ENCODE results near the gene ENSA. TPM values are rescaled to one million over a fixed set of nuclear protein-coding genes. Genes with fewer than 3 reads are reported as not detected.
"Not testable (repeated sequence)": the region's sequence is repeated elsewhere in the genome, so short reads cannot be mapped to it uniquely, and the experiment has no call there.

ENSA gene
- total RNA-seq, 1 experiment from 2014 or later = 178 TPM

- Histone ChIP-seq H3K27me3 (replicated peaks; ENCODE audit: control insufficient read depth, insufficient read depth, low read length) (no peaks in the 10 kb centered on the region), H3K4me1 (peaks cover 43% of the 10 kb centered on the region), H3K36me3 (ENCODE audit: control insufficient read depth, insufficient read depth, low read length) (peaks cover 3% of the 10 kb centered on the region), H3K4me3 (ENCODE audit: low read depth, low read length) (no peak overlapping the region), H3K9me3 (no peaks in the 10 kb centered on the region)
- H3K27ac Mint-ChIP-seq (ENCODE audit: unreplicated experiment) = peak overlapping the region; percentile 98
- no peak for DNase-seq
- BruUV-seq (replicated peaks) = no TSS peak
- H3K36me3 Mint-ChIP-seq (ENCODE audit: insufficient read depth, unreplicated experiment) = peaks cover 96% of the 10 kb centered on the region
- TF ChIP-seq CTCF (IDR thresholded peaks at IDR 0.05; ENCODE audit: insufficient read depth in 1 of 2, low read depth in 1 of 2, low read length in 1 of 2, severe bottlenecking in 1 of 2, unreplicated experiment in 1 of 2) = no peak
- H3K4me3 Mint-ChIP-seq (ENCODE audit: unreplicated experiment) = peak overlapping the region; percentile 100
- H3K9me3 Mint-ChIP-seq (ENCODE audit: unreplicated experiment) = no peaks in the 10 kb centered on the region
- intact Hi-C loops (cut with micrococcal nuclease; ENCODE audit: unreplicated experiment) = no loop called here
- H3K4me1 Mint-ChIP-seq (ENCODE audit: low read depth, unreplicated experiment) = peaks cover 31% of the 10 kb centered on the region
- H3K27me3 Mint-ChIP-seq (ENCODE audit: insufficient read depth, unreplicated experiment) = no peaks in the 10 kb centered on the region
- ChIA-PET POLR2A (interaction anchor here (6.2 kb wide), 1 partner anchor 12 kb away, joined by 152 read pairs; no protein-coding TSS in a partner anchor), CTCF (interaction anchor here (1.1 kb wide), 1 partner anchor 14 kb away, joined by 3 read pairs; no protein-coding TSS in a partner anchor)
These were observed 54.3 kb downstream of the ENSA start for GRCh38 chr1:150575072-150575489.

- Histone ChIP-seq H3K9me3 (no peaks in the 10 kb centered on the region), H3K4me3 (ENCODE audit: low read depth, low read length) (no peak overlapping the region), H3K4me1 (peaks cover 46% of the 10 kb centered on the region), H3K36me3 (ENCODE audit: control insufficient read depth, insufficient read depth, low read length) (peaks cover 3% of the 10 kb centered on the region), H3K27me3 (replicated peaks; ENCODE audit: control insufficient read depth, insufficient read depth, low read length) (no peaks in the 10 kb centered on the region)
- Mint-ChIP-seq H3K4me3 (ENCODE audit: unreplicated experiment) (peak overlapping the region; percentile 100), H3K36me3 (ENCODE audit: insufficient read depth, unreplicated experiment) (peaks cover 100% of the 10 kb centered on the region), H3K4me1 (ENCODE audit: low read depth, unreplicated experiment) (peaks cover 37% of the 10 kb centered on the region), H3K9me3 (ENCODE audit: unreplicated experiment) (no peaks in the 10 kb centered on the region), H3K27me3 (ENCODE audit: insufficient read depth, unreplicated experiment) (no peaks in the 10 kb centered on the region), H3K27ac (ENCODE audit: unreplicated experiment) (no peak overlapping the region)
- no TSS peak for BruUV-seq (replicated peaks)
- no peak for DNase-seq
- CTCF ChIA-PET = interaction anchor here (0.7 to 0.8 kb wide), 2 partner anchors 13 to 47 kb away, joined by 3 to 4 read pairs; no protein-coding TSS in a partner anchor
- TF ChIP-seq CTCF (IDR thresholded peaks at IDR 0.05; ENCODE audit: insufficient read depth in 1 of 2, low read depth in 1 of 2, low read length in 1 of 2, severe bottlenecking in 1 of 2, unreplicated experiment in 1 of 2) = no peak
- POLR2A ChIA-PET = interaction anchor here (6.2 kb wide), 1 partner anchor 11 kb away, joined by 152 read pairs; no protein-coding TSS in a partner anchor
- intact Hi-C loops (cut with micrococcal nuclease; ENCODE audit: unreplicated experiment) = no loop called here
These were observed 54.9 kb downstream of the ENSA start for GRCh38 chr1:150574260-150575071.

GRCh38 chr1:150573648-150574071 is 55.8 kb downstream of the ENSA start:
- H3K4me3 ChIP-seq (ENCODE audit: low read depth, low read length); BruUV-seq (replicated peaks); H3K27ac Mint-ChIP-seq (ENCODE audit: unreplicated experiment); H3K9me3 Mint-ChIP-seq (ENCODE audit: unreplicated experiment); H3K27me3 ChIP-seq (replicated peaks; ENCODE audit: control insufficient read depth, insufficient read depth, low read length); POLR2A ChIA-PET; H3K9me3 ChIP-seq; H3K4me3 Mint-ChIP-seq (ENCODE audit: unreplicated experiment); H3K27me3 Mint-ChIP-seq (ENCODE audit: insufficient read depth, unreplicated experiment); H3K36me3 ChIP-seq (ENCODE audit: control insufficient read depth, insufficient read depth, low read length); intact Hi-C loops (cut with micrococcal nuclease; ENCODE audit: unreplicated experiment); DNase-seq: not testable (repeated sequence)
- Mint-ChIP-seq H3K36me3 (ENCODE audit: insufficient read depth, unreplicated experiment) (peaks cover 100% of the 10 kb centered on the region), H3K4me1 (ENCODE audit: low read depth, unreplicated experiment) (peaks cover 40% of the 10 kb centered on the region)
- H3K4me1 ChIP-seq = peaks cover 54% of the 10 kb centered on the region
- CTCF ChIA-PET = interaction anchor here (0.7 kb wide), 1 partner anchor 13 kb away, joined by 3 read pairs; no protein-coding TSS in a partner anchor

All from Caco-2 (cell line).